Measurements from ENCODE around the gene JARID2.
"Not testable (repeated sequence)": the region's sequence is repeated elsewhere in the genome, so short reads cannot be mapped to it uniquely, and the experiment has no call there.

DNA sequence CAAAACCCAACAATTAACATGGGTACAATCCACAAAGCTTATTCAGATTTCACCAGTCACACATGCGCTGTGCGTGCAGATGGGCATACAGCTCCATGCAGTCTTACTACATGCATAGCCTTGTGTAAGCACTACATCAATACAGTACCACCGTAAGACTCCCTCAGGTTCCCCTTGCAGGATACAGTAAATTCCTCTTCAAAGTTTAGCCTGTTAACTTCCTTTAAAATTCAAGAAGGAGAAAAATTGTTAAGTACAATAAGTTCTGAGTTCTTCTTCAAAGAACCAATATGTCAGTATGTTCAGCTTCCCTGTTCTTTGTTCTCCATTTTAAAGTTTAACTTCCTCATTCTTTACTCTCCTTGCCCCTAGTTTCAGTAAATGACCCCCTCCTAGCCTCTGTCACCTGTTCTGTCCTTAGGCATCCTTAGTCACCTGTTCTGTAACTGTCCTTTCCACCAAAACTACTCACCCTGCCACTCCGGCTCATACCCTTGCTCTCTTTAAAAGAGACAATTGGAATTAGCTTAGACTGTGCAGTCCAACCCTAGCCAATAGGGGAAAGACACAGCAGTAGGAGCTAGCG is 297.6 kb downstream of the JARID2 start:
- TF ChIP-seq, protein P1, sequence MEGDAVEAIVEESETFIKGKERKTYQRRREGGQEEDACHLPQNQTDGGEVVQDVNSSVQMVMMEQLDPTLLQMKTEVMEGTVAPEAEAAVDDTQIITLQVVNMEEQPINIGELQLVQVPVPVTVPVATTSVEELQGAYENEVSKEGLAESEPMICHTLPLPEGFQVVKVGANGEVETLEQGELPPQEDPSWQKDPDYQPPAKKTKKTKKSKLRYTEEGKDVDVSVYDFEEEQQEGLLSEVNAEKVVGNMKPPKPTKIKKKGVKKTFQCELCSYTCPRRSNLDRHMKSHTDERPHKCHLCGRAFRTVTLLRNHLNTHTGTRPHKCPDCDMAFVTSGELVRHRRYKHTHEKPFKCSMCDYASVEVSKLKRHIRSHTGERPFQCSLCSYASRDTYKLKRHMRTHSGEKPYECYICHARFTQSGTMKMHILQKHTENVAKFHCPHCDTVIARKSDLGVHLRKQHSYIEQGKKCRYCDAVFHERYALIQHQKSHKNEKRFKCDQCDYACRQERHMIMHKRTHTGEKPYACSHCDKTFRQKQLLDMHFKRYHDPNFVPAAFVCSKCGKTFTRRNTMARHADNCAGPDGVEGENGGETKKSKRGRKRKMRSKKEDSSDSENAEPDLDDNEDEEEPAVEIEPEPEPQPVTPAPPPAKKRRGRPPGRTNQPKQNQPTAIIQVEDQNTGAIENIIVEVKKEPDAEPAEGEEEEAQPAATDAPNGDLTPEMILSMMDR (IDR thresholded peaks at IDR 0.05; ENCODE audit: low read length) = not testable (repeated sequence)
- TF ChIP-seq EZH2 (IDR thresholded peaks at IDR 0.05; ENCODE audit: borderline replicate concordance, low read length) = not testable (repeated sequence)

All from OCI-LY1 (cell line).